Raji (cell line): ENCODE data around the gene XPOT.

Experiments
- POLR2A ChIP-seq: IDR thresholded peaks from 2 replicates; pipeline ENCODE4 v1.6.1; 2011; ENCODE audit warnings: low read depth, low read length, control low read depth; ENCODE audit not compliant: insufficient read depth

Gene XPOT

DNA sequence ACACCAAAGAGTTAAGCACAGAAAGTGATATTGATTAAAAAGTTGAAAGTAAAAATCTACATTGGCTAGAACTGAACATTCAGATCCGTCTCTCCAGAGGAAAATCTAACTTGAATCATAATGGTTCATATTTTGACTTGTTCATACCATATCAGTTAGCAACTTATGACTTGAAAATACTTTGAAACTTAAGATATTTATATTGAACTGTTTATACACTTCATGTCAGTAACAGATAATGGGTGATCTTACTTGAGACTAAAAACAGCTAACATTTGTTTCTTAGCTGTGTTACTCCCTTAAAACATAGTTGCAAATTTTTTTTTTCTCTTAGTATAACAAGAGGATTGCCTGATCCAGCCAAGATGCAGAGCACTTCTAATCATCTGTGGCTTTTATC, 51.3 kb downstream of the XPOT start:
- TF ChIP-seq POLR2A, result no peak

DNA sequence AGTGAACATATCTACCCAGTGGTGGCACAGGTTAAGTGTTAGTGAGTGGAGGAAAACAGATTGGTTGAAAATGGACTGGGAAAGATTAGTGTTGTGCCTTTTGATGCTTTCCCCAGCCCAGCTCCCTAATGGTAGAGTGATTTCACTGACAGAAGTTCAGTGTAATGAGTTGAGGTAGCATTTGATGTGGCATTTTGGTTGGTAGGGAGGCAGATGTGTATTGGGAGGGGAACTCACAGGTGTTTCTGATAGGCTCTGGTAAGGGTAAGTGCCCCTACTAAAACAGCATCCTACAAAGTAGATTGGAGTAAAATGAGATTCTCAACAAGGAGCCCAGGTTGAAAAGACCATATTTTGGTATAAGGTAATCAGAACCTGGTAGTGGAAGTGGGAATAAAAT, 51.9 kb downstream of the XPOT start:
- TF ChIP-seq POLR2A, result no peak

DNA sequence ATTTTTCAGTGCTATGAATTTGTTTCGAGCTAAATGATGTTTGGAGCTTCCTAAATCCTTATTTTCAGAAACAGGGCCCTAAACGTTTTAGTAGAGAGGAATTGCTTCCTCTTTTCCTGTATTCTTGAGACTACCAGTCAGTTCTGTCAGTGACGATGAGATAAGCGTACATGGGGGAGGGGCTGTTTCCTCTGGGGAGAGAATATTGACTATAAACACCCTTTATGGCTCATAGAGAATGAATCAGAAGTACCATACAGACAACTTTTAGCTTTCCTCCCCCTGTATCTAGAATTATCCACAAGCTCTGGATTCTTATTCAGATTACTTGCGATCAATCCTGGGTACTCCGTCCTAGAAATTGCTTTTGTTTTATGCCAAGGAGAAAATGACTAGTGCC, 52.8 kb downstream of the XPOT start:
- TF ChIP-seq POLR2A, result no peak

DNA sequence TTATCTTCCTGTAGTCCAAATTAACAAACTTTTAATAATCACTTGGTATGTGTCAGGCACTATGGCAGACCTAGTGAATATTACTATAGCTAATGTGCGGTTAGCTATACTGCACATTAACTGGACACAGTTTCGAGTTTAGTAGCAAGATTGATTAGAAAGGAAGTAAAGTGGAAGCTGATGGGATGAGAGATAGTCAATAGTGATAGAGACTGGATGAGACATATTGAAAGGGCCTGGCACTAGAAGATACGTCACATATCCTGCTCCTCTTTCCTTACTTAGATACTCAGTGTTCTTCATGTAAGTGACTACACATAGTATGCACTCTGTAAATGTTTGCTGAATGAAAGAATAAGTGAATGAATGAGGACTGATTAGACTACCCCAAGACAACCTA, 53.3 kb downstream of the XPOT start:
- no peak for TF ChIP-seq POLR2A

DNA sequence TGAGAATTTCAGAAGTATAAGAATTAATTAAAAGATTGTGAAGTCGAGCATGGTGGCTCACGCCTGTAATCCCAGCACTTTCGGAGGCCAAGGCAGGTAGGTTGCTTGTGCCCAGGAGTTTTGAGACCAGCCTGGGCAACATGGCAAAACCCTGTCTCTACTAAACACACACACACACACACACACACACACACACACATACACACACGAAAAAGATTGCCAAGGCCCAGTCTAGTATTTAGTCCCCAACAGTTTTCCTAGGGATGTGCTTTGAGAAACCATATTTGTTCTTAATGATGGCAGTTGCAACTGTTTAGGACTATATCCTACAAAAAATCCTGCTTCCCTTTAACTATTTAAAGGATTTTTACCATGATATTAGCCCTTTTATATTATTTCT, 53.7 kb downstream of the XPOT start:
- TF ChIP-seq POLR2A, result no peak

DNA sequence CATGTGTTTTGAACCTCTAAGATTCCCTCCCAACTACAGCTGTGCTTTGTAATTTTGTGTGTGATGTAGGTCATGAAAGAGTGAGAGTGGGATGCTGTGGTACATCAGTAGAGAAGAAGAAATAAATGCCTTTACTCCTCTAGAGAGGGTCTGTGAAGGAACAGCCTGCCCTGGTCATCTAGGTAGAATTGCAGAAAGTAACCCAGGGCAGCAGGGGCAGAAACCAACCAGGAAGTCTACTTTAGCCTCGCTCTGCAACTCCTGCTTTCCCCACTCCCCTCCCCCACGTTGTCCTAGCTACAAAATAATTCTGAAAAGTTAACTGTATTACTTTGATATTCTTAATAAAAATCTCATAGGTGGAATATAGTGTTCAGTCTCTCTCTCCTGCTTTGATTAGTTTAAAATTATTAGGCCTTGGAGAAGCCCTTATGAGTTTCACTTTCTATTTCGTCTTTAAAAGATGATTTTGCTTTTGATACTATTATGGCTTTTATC, 55.3 kb downstream of the XPOT start:
- no peak for TF ChIP-seq POLR2A

DNA sequence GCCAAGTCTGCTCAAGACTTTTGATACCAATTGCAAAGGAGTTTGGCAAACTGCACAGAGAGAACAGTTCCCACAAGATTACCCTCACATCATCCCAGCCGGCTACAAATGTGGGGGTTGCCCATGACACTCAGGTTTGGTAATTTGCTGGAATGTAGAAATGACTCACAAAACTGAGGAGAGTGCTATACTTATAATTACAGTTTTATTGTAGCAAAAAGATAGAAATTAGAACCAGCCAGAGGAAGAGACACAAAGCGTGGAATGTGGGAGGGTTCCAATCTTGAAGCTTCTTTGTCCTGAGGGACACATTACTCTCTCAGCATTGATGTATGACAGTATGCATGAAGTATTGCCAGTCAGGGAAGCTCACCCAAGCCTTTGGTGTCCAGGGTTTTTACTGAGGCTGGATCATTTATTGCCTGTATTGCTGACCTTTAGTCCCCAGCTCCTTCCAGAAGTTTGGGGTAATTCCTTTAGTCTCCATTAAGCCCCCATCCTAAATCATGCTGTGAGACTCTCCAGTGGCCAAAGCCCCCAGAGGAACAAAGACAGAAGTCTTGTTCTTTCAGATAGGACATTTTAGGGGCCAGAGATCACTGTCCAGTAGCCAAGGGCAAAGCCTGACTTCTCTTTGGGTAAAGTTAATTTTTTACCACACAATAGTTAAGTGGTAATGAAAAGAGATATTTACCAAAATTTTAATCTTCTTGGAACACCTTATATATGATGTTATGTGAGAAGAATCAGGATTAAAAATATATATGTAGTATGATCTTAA, 57.6 kb downstream of the XPOT start:
- no peak for TF ChIP-seq POLR2A

DNA sequence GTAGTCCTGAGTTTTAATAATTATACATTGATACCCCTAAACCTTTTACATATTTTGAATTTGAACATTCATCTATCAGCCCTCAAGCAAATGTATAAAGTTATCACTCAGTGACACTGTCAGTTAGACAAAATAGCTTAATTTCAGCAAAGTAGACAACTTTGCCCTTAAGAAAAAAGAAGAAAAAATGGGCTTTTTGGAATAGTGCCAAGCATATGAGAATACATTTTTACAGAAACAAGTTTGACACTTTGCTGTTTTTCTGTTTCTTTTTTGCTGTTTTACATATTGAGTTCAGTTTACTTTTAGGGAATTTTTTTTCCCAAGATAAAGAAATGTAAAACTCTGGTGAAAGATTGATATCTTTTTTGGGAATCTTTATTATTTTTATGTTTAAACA, 62.0 kb downstream of the XPOT start:
- no peak for TF ChIP-seq POLR2A

DNA sequence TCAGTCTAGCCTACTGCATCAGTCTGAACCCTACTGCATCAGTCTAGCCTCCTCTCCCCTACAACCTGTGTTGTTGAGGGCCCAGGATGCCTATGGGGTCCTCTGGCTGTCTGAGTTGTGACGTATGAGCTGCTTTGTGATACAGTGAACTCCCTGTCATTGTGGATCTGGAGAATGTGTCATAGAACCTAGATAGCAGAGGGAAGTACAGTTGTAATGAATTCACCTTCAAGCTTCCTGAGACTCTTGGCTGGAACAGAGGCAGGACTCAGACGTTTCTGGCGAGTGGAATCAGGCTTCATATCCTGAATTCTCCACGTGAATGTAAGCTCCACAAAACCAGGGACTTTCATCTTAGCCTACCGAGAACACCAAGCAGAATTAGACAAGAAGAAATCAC, 64.8 kb downstream of the XPOT start:
- no peak for TF ChIP-seq POLR2A

DNA sequence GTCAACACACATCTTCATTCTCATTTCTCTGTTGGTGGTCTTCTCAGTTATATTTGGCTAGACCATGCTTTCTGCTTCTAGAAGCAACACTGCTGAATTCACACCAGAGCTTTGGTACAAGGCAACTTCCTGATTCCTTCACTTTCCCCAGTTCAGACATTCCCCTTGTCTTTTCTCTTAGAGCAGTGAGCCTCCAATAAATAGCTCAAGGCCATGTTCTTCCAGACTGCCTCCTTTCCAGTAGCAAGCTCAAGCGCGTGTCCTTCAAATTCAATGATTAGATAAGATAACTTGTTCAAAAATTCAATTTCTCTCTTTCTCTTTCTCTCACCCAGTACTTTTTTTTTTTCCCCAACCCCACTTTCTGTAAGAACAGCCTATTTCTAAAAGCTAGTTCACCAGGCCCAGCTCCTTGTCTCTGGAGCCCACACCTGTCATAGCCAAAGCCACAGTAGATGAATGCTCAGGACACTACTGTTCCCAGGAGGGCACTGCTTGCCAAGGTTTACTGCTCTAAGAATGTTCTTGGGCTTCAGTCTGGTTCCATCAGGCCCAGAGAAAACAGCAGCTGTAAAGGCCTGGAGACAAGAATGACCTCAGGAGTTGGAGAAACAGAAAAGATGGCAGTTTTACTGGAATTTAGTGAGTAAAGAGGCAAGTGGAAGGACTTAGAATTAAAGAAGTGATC, 65.4 kb downstream of the XPOT start:
- no peak for TF ChIP-seq POLR2A

DNA sequence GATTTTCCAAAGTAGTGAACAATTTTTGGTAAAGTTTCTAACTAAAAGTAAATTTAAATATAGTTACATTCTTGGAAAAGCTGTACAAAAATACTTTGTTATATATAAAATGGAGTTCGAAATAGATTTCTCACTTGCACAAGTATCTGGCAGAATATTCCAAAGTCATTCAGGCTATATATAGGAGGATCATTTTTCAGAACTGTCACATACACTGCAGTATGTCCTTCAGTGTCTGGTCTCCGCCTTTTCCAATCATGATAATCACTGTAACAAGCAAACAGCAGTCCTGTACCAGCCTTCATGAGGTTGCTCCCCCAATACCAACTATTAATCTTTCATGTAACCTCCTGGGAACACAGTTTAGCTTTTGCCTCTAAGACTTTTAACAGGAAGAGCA, 66.3 kb downstream of the XPOT start:
- TF ChIP-seq POLR2A, result no peak

DNA sequence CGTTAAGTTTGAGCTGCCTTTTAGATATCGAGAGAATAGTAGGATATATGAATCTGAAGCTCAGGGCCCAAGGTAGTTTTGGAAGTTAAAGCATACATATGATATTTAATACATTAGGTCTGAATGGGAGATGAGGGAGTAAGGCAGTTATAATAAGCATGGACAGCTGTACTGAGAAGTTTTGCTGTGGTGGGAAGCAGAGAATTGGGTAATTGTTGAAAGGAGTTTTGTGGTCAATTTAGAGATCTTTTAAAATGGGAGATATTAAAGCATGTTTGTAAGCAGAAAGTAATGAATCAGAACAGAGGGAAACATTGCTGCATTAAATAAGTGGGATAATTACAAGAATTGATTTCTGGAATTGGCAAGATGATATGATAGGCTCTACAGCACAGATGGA, 69.0 kb downstream of the XPOT start:
- TF ChIP-seq POLR2A, result no peak

DNA sequence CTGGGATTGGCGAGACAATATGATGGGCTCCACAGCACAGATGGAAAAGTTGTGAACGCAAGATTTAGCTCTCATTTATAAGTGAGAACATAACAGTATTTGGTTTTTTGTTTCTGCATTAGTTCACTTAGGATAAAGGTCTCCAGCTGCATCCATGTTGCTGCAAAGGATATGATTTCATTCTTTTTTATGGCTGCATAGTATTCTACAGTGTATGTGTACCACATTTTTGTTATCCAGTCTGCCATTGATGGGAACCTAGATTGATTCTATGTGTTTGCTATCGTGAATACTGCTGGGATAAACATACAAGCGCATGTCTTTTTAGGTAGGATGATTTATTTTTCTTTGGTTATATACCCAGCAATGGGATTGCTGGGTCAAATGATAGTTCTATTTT, 71.3 kb downstream of the XPOT start:
- no peak for TF ChIP-seq POLR2A

DNA sequence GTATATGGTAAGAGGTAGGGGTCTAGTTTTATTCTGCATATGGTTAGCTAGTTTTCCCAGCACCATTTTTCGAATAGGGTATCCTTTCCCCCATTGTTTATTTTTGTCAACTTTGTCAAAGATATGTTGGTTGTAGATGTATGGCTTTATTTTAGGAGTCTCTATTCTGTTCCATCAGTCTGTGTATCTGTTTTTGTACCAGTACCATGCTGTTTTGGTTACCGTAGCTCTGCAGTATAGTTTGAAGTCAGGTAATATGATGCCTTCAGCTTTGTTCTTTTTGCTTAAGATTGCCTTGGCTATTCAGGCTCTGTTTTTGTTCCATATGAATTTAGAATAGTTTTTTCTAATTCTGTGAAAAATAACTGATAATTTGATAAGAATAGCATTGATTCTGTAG, 72.7 kb downstream of the XPOT start:
- no peak for TF ChIP-seq POLR2A

DNA sequence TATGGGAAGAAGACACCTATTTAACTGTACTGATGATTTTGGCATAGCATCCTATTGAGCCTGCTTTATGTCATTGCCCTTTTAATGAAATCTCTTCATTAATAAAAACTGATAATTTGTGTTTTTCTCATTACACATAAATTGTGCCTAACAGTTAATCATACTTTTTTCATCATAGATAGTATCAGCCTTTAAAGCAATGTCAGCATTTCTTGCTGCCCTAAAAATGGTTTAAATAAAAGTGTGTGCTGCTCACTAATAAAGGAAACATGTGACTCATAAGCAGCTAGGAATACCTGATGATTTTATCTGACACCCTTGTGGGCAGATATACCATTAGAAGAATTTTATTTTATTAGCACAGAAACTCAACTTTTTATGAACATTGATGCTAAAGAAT, 74.5 kb downstream of the XPOT start:
- no peak for TF ChIP-seq POLR2A

DNA sequence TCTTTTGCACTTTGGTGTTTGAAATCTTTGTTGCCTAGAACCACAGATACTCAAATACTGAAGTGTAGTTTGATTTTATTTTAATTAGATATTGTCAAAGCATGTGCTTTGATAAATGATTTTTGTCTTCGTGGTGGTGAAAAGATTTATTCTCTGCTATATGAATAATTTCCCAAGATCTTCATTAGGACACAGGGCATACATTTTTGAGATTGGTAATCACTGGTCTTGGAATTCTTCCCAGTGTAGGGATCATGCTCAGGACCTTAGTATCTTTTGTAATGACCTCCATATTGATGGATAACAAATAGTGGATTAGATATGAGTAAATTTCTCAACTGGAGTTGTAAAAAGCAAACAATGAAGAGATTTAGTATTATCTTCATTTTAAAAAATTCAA, 76.0 kb downstream of the XPOT start:
- TF ChIP-seq POLR2A, result no peak
